H1 (cell line): ENCODE measurements around the gene SIPA1L2. TPM values are rescaled to one million over a fixed set of nuclear protein-coding genes. Genes with fewer than 3 reads are reported as not detected.

Experiments used
- CTCF ChIA-PET: fragments of 300-600 bp; sonication (Branson Sonifier 250); formaldehyde crosslinking; loops from one replicate; lab custom pipeline; 2021; ENCODE audit not compliant: partially characterized antibody; lab: Charles Lee
- POLR2A ChIA-PET: fragments of 300-600 bp; sonication (Branson Sonifier 250); formaldehyde crosslinking; loops from one replicate; lab custom pipeline; 2021; ENCODE audit warnings: inconsistent platforms; ENCODE audit not compliant: partially characterized antibody; lab: Charles Lee
- DNase-seq, 2 experiments: peaks; one replicate each; pipeline versions ENCODE4 v3.0.0 to v3.0.0-alpha.2; 2010 to 2022; ENCODE audit warnings: low spot score in 2 of 2, low read depth in 1 of 2, mixed read lengths in 1 of 2
- FAIRE-seq: peaks from 2 replicates; lab custom pipeline; 2011; peaks lifted over from hg19 to GRCh38; lab: Jason Lieb, UNC
- H2AFZ ChIP-seq: 2 replicates; pipeline ENCODE4 v1.8.1; 2012; ENCODE audit warnings: low read length, inconsistent platforms
- H2AK5ac ChIP-seq: 2 replicates; pipeline ENCODE4 v1.6.1; 2013; ENCODE audit warnings: low read depth, low read length
- H2BK120ac ChIP-seq: replicated peaks from 2 replicates; pipeline ENCODE3; 2013; ENCODE audit warnings: low read depth, low read length, inconsistent platforms
- H2BK12ac ChIP-seq: 2 replicates; pipeline ENCODE4 v1.6.1; 2013; ENCODE audit warnings: low read depth, low read length
- H2BK15ac ChIP-seq: 2 replicates; pipeline ENCODE4 v1.6.1; 2013; ENCODE audit warnings: low read length
- H2BK20ac ChIP-seq: 2 replicates; pipeline ENCODE4 v1.6.1; 2013; ENCODE audit warnings: low read length
- H2BK5ac ChIP-seq: 2 replicates; pipeline ENCODE4 v1.6.1; 2013; ENCODE audit warnings: low read depth, low read length
- H3K14ac ChIP-seq: 2 replicates; pipeline ENCODE4 v1.6.1; 2013; ENCODE audit warnings: inconsistent platforms; ENCODE audit not compliant: insufficient read length
- H3K18ac ChIP-seq: 2 replicates; pipeline ENCODE4 v1.6.1; 2013; ENCODE audit warnings: low read length; ENCODE audit errors: extremely low read depth
- H3K23ac ChIP-seq: 2 replicates; pipeline ENCODE4 v1.6.1; 2013; ENCODE audit warnings: inconsistent platforms; ENCODE audit not compliant: insufficient read length
- H3K23me2 ChIP-seq: 2 replicates; pipeline ENCODE4 v1.6.1; 2013; ENCODE audit warnings: low read depth, low read length
- H3K27ac ChIP-seq: 2 replicates; pipeline ENCODE4 v1.6.1; 2011; ENCODE audit warnings: low read depth, low read length, inconsistent platforms
- H3K27me3 ChIP-seq, 4 experiments: replicated peaks in 1 of 4; 1 replicate in 1 of 4; 2 replicates in 3 of 4; pipeline versions ENCODE4 v1.6.1 to v1.8.1; 2011 to 2013; ENCODE audit warnings: low read length in 3 of 4, mild to moderate bottlenecking in 3 of 4, inconsistent platforms in 2 of 4, mixed read lengths in 2 of 4, moderate library complexity in 1 of 4; ENCODE audit not compliant: control insufficient read depth in 3 of 4, insufficient read depth in 3 of 4; ENCODE audit errors: extremely low read depth in 1 of 4
- H3K36me3 ChIP-seq, 4 experiments: 2 replicates each; pipeline versions ENCODE4 v1.6.1 to v1.8.1; 2011 to 2013; ENCODE audit warnings: mild to moderate bottlenecking in 4 of 4, low read length in 3 of 4, moderate library complexity in 2 of 4, control low read depth in 1 of 4, inconsistent platforms in 1 of 4; ENCODE audit not compliant: insufficient read depth in 4 of 4, control insufficient read depth in 2 of 4
- H3K4ac ChIP-seq: replicated peaks from 2 replicates; pipeline ENCODE3; 2013; ENCODE audit warnings: low read length, low read depth, mixed read lengths, inconsistent platforms; ENCODE audit not compliant: insufficient read length
- H3K4me1 ChIP-seq, 4 experiments: replicated peaks in 1 of 4; 1 replicate in 1 of 4; 2 replicates in 3 of 4; pipeline versions ENCODE4 v1.6.1 to v1.8.1; 2011 to 2013; ENCODE audit warnings: low read length in 3 of 4, inconsistent platforms in 2 of 4, mixed read lengths in 1 of 4; ENCODE audit not compliant: insufficient read depth in 4 of 4, control insufficient read depth in 3 of 4
- H3K4me2 ChIP-seq, 2 experiments: 2 replicates each; pipeline versions ENCODE4 v1.6.1 to v1.8.1; 2011 to 2013; ENCODE audit warnings: low read depth in 2 of 2, low read length in 2 of 2, control low read depth in 1 of 2, inconsistent platforms in 1 of 2, mild to moderate bottlenecking in 1 of 2; ENCODE audit not compliant: insufficient read depth in 1 of 2
- H3K4me3 ChIP-seq, 4 experiments: fragments of 200-600, 300-600 bp in 1 of 4; sonication (generic), shearing (Covaris generic), sonication (Bioruptor Twin) in 1 of 4; 2 replicates each; pipeline versions ENCODE4 v1.5.1 to v1.8.1; 2011 to 2016; ENCODE audit warnings: low read length in 4 of 4, low read depth in 3 of 4, control low read depth in 2 of 4, inconsistent platforms in 2 of 4, mild to moderate bottlenecking in 2 of 4, mixed read lengths in 1 of 4, moderate library complexity in 1 of 4; ENCODE audit not compliant: insufficient read depth in 2 of 4; ENCODE audit errors: extremely low read depth in 1 of 4
- H3K56ac ChIP-seq: replicated peaks from 2 replicates; pipeline ENCODE3; 2013; ENCODE audit warnings: low read depth, mild to moderate bottlenecking, mixed read lengths, low read length, inconsistent platforms; ENCODE audit not compliant: insufficient read length
- H3K79me1 ChIP-seq: 2 replicates; pipeline ENCODE4 v1.6.1; 2013; ENCODE audit warnings: low read depth, low read length, control low read depth
- H3K79me2 ChIP-seq, 2 experiments: 2 replicates each; pipeline versions ENCODE4 v1.6.1 to v1.8.1; 2012 to 2013; ENCODE audit warnings: low read length in 2 of 2, mild to moderate bottlenecking in 2 of 2, inconsistent platforms in 1 of 2; ENCODE audit not compliant: insufficient read depth in 2 of 2, control insufficient read depth in 1 of 2
- H3K9ac ChIP-seq, 4 experiments: replicated peaks in 1 of 4; 1 replicate in 1 of 4; 2 replicates in 3 of 4; pipeline versions ENCODE4 v1.6.1 to v1.8.1; 2011 to 2013; ENCODE audit warnings: low read depth in 3 of 4, low read length in 3 of 4, control low read depth in 2 of 4, mild to moderate bottlenecking in 2 of 4, moderate library complexity in 2 of 4, inconsistent platforms in 1 of 4; ENCODE audit errors: extremely low read depth in 1 of 4
- H3K9me3 ChIP-seq, 2 experiments: 2 replicates each; pipeline versions ENCODE4 v1.6.1 to v1.8.1; 2012 to 2013; ENCODE audit warnings: mild to moderate bottlenecking in 2 of 2, moderate library complexity in 2 of 2, control low read depth in 1 of 2, inconsistent platforms in 1 of 2, low read depth in 1 of 2, low read length in 1 of 2, mixed read lengths in 1 of 2; ENCODE audit not compliant: insufficient read depth in 2 of 2
- H4K20me1 ChIP-seq, 2 experiments: replicated peaks in 1 of 2; 2 replicates each; pipeline versions ENCODE3 to v1.8.1; 2011 to 2013; ENCODE audit warnings: inconsistent platforms in 2 of 2, low read length in 2 of 2, mild to moderate bottlenecking in 1 of 2; ENCODE audit not compliant: insufficient read depth in 2 of 2, control insufficient read depth in 1 of 2
- H4K5ac ChIP-seq: 2 replicates; pipeline ENCODE4 v1.6.1; 2013; ENCODE audit warnings: low read length, low read depth, mixed read lengths, inconsistent platforms; ENCODE audit not compliant: insufficient read length
- H4K8ac ChIP-seq: 2 replicates; pipeline ENCODE4 v1.8.0; 2013; ENCODE audit warnings: mild to moderate bottlenecking, moderate library complexity, low read length, inconsistent platforms; ENCODE audit not compliant: insufficient read depth; ENCODE audit errors: extremely low read depth
- H4K91ac ChIP-seq: replicated peaks from 2 replicates; pipeline ENCODE3; 2013; ENCODE audit warnings: low read length, mixed read lengths, inconsistent platforms; ENCODE audit not compliant: insufficient read length
- BCL11A ChIP-seq, 2 experiments: IDR thresholded peaks; one replicate each; pipeline ENCODE4 v1.6.1; 2011; ENCODE audit warnings: low read depth in 2 of 2, low read length in 2 of 2, mild to moderate bottlenecking in 2 of 2
- BRCA1 ChIP-seq: IDR thresholded peaks from 2 replicates; pipeline ENCODE4 v1.6.1; 2012; ENCODE audit warnings: low read depth, low read length, improper control_type of control experiment
- CBX5 ChIP-seq: fragments of 300-800, 300-1000 bp; sonication (generic); IDR thresholded peaks from 2 replicates; pipeline ENCODE4 v1.7.1; 2016; ENCODE audit warnings: antibody characterized with exemption, low read length, low read depth
- EGR1 ChIP-seq: IDR thresholded peaks from 2 replicates; pipeline ENCODE4 v1.6.1; 2011; ENCODE audit warnings: low read depth, low read length, borderline replicate concordance
- KDM1A ChIP-seq: fragments of 200-600, 300-600 bp; sonication (generic); IDR thresholded peaks from 2 replicates; pipeline ENCODE4 v1.7.1; 2016; ENCODE audit warnings: mild to moderate bottlenecking, low read length, borderline replicate concordance
- RXRA ChIP-seq: IDR thresholded peaks from 2 replicates; pipeline ENCODE4 v1.6.1; 2011; ENCODE audit warnings: low read depth, mild to moderate bottlenecking, low read length, moderate library complexity; ENCODE audit not compliant: insufficient read depth
- SUZ12 ChIP-seq: fragments of 200-600 bp; sonication (generic); IDR thresholded peaks from 2 replicates; pipeline ENCODE4 v1.6.1; 2012; ENCODE audit warnings: mild to moderate bottlenecking, inconsistent platforms, low read length, moderate library complexity, mixed read lengths
- TAF1 ChIP-seq: IDR thresholded peaks from 2 replicates; pipeline ENCODE4 v1.6.1; 2011; ENCODE audit warnings: mild to moderate bottlenecking, low read depth, low read length
- WGBS, 2 experiments: shearing (Covaris generic) in 1 of 2; methylation state at CpG; one replicate each; pipeline versions ENCODE4 v1.1.6 to v1.1.7; 2013 to 2015; ENCODE audit warnings: low lambda C conversion rate in 2 of 2, mixed read lengths in 2 of 2, inconsistent platforms in 1 of 2, low coverage in 1 of 2, missing lambda C conversion rate in 1 of 2; ENCODE audit not compliant: insufficient replicate concordance in 2 of 2, insufficient coverage in 1 of 2, insufficient read length in 1 of 2; ENCODE audit errors: extremely low coverage in 1 of 2, missing lambda C conversion rate in 1 of 2; 5-methylcytosine and 5-hydroxymethylcytosine counted together
- polyA plus RNA-seq, 7 experiments: library from polyadenylated mRNA; depleted of rRNA in 3 of 7; stranded (reverse) in 5 of 7; unstranded in 2 of 7; fragments of >200 nt in 5 of 7; fragments of 200-250 nt in 2 of 7; gene quantifications; 1 replicate in 5 of 7; 2 replicates in 1 of 7; 4 replicates in 1 of 7; pipeline versions ENCODE4 v1.2.1 to v1.2.3, GENCODE V29; 2011 to 2013; ENCODE audit warnings: missing spikeins in 2 of 7, mixed read lengths in 2 of 7
- total RNA-seq: library from RNA; stranded (reverse); fragmentation: NEBNext Ultra II Directional; extraction: Animal tissue kit (Norgen Biotek cat#: 25700); gene quantifications from 2 replicates; pipeline ENCODE4 v1.2.1, GENCODE V29; 2021
- TF ChIP-seq, protein P1 (sequence below): IDR thresholded peaks from 2 replicates; pipeline ENCODE4 v1.6.1; 2012; ENCODE audit warnings: inconsistent platforms
- TF ChIP-seq, protein P2 (sequence below), 3 experiments: IDR thresholded peaks; 1 replicate in 2 of 3; 2 replicates in 1 of 3; pipeline versions ENCODE4 v1.5.1 to v1.6.1; 2011; ENCODE audit warnings: low read length in 3 of 3, mild to moderate bottlenecking in 3 of 3, inconsistent platforms in 2 of 3, low read depth in 1 of 3, moderate library complexity in 1 of 3; ENCODE audit not compliant: insufficient read depth in 1 of 3; ENCODE audit errors: control extremely low read depth in 1 of 3

SIPA1L2 gene
- total and polyA plus RNA-seq, 2 of the 8 experiments (the other 6 are each of a cell fraction or from before 2014, with no cell fraction given), result 7.7 to 13.2 TPM

DNA sequence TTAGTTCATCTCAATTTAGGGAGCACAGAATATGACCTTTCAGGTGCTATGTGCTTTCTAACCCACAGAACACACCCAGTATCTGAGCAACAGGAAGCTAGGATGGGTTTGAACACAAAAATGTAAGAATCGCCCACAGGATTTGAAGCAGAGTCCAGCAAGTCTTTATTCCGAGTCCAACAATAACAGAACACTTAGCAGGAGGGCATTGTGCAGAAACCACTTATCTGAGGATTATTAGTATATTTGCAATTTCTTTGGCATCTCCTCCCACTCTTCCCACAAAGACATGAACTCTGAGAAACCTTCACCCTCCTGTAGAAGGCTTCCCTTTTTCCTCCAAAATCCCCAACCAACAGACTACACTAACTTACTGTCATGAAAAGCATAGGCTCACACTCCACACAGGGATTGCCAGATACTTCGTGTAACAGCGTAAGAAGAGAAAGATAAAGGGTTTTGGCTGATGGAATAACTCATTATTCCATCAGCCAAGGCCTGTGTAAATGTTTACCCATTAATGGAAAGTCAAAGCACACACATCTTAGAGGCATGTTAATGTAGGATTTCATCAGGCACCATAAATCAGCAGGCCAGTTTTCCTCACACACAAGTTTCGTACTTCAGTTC, 16.1 kb downstream of the SIPA1L2 start:
- H2AFZ ChIP-seq, result no peak overlapping the region
- H3K18ac ChIP-seq, result no peak overlapping the region
- no peak overlapping the region for H3K9ac ChIP-seq
- H4K8ac ChIP-seq, result no peak overlapping the region
- H3K56ac ChIP-seq, result no peak overlapping the region
- H2BK12ac ChIP-seq, result no peak overlapping the region
- H3K4me3 ChIP-seq, result no peak overlapping the region
- no peak overlapping the region for H2BK120ac ChIP-seq
- H3K4me1 ChIP-seq, result peaks cover 0 to 5% (median under 1%) of the 10 kb centered on the region in 4 experiments; a peak in 4 of 7 replicates
- ChIA-PET CTCF (interaction anchor here (2.4 to 5.7 kb wide), 2 partner anchors 11 to 12 kb away, joined by 12 to 47 read pairs; no protein-coding TSS in a partner anchor), POLR2A (interaction anchor here (0.6 kb wide), 1 partner anchor 15 kb away, joined by 3 read pairs; no protein-coding TSS in a partner anchor)
- 83% methylated on average over 5 of the region's 5 CpGs; no CpG with 5 or more reads in 1 of the 2 experiments for WGBS, 2 experiments
- H2AK5ac ChIP-seq, result no peak overlapping the region
- no peaks in the 10 kb centered on the region for H3K9me3 ChIP-seq
- no peaks in the 10 kb centered on the region for H3K79me1 ChIP-seq
- no peak overlapping the region for H4K91ac ChIP-seq
- no peak overlapping the region for H3K4ac ChIP-seq
- H2BK5ac ChIP-seq, result no peak overlapping the region
- H3K23me2 ChIP-seq, result no peaks in the 10 kb centered on the region
- H3K23ac ChIP-seq, result no peak overlapping the region
- H3K27ac ChIP-seq, result no peak overlapping the region
- H3K14ac ChIP-seq, result no peak overlapping the region
- H3K36me3 ChIP-seq, result no peaks in the 10 kb centered on the region
- no peak overlapping the region for H4K5ac ChIP-seq
- H4K20me1 ChIP-seq, result no peaks in the 10 kb centered on the region
- no peak overlapping the region for H3K4me2 ChIP-seq
- H3K79me2 ChIP-seq, result peaks cover 0 to 7% of the 10 kb centered on the region in 2 experiments; a peak in 2 of 4 replicates
- H2BK20ac ChIP-seq, result no peak overlapping the region
- H2BK15ac ChIP-seq, result no peak overlapping the region
- DNase-seq (no peak), FAIRE-seq (no peak)
- H3K27me3 ChIP-seq, result no peaks in the 10 kb centered on the region
- TF ChIP-seq, protein P1, sequence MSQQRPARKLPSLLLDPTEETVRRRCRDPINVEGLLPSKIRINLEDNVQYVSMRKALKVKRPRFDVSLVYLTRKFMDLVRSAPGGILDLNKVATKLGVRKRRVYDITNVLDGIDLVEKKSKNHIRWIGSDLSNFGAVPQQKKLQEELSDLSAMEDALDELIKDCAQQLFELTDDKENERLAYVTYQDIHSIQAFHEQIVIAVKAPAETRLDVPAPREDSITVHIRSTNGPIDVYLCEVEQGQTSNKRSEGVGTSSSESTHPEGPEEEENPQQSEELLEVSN, result no peak
- TF ChIP-seq TAF1, result no peak
- no peak for TF ChIP-seq BRCA1
- TF ChIP-seq SUZ12, result no peak
- no peak for TF ChIP-seq EGR1
- TF ChIP-seq BCL11A (IDR thresholded peaks at IDR 0.05; ENCODE audit: low read depth in 2 of 2, low read length in 2 of 2), result no peak
- no peak for TF ChIP-seq KDM1A
- TF ChIP-seq RXRA, result no peak
- TF ChIP-seq CBX5, result no peak
- TF ChIP-seq, protein P2, sequence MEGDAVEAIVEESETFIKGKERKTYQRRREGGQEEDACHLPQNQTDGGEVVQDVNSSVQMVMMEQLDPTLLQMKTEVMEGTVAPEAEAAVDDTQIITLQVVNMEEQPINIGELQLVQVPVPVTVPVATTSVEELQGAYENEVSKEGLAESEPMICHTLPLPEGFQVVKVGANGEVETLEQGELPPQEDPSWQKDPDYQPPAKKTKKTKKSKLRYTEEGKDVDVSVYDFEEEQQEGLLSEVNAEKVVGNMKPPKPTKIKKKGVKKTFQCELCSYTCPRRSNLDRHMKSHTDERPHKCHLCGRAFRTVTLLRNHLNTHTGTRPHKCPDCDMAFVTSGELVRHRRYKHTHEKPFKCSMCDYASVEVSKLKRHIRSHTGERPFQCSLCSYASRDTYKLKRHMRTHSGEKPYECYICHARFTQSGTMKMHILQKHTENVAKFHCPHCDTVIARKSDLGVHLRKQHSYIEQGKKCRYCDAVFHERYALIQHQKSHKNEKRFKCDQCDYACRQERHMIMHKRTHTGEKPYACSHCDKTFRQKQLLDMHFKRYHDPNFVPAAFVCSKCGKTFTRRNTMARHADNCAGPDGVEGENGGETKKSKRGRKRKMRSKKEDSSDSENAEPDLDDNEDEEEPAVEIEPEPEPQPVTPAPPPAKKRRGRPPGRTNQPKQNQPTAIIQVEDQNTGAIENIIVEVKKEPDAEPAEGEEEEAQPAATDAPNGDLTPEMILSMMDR (IDR thresholded peaks at IDR 0.05; ENCODE audit: control extremely low read depth in 1 of 3, insufficient read depth in 1 of 3, low read depth in 1 of 3, low read length in 3 of 3), result no peak
